Subcutaneous preadipocyte (primary cell): ENCODE measurements around the gene MTMR3. TPM values are rescaled to one million over a fixed set of nuclear protein-coding genes. Genes with fewer than 3 reads are reported as not detected.

Experiments
- small RNA-seq: library from RNA; depleted of rRNA; stranded (forward); fragments of <200 nt; gene quantifications from one replicate; pipeline ENCODE3, GENCODE V24; 2012
- total RNA-seq: library from RNA; depleted of rRNA; stranded (reverse); fragments of >200 nt; gene quantifications from 2 replicates; pipeline ENCODE4 v1.2.3, GENCODE V29; 2012

Gene MTMR3
- 16.9 and 23.5 TPM in 2 replicates for total RNA-seq

GRCh38 chr22:29883045-29883774 is at the start of gene MTMR3:
TSS of gene MTMR3 (plus strand) at chr22:29883174. CDS start at chr22:29971060, 87,886 bp downstream.

GRCh38 chr22:29837741-29838598 is 45.0 kb upstream of the MTMR3 start, which contains the start of gene ASCC2:
TSS of gene ASCC2 (minus strand) at chr22:29838274. CDS start at chr22:29832325, 5,949 bp downstream.

GRCh38 chr22:30079952-30080533 is 197.1 kb downstream of the MTMR3 start, which contains the start of gene HORMAD2:
TSS of gene HORMAD2 (plus strand) at chr22:30080464. CDS start at chr22:30093953, 13,489 bp downstream.

Small RNA genes within 50 kb of the gene (small RNA-seq; reads per million reads assigned to genes)
- gene MIR6818 (not detected), gene RNU6-331P (not detected)

Other genes starting within 250 kb of the MTMR3 start
- not detected in 2 replicates for gene CABP7, start 163.2 kb upstream of the MTMR3 start, total RNA-seq
- gene ZMAT5, start 116.2 kb upstream of the MTMR3 start, total RNA-seq, result 13.1 and 20.6 TPM in 2 replicates
- gene UQCR10, start 115.8 kb upstream of the MTMR3 start, total RNA-seq, result 54.7 and 57.0 TPM in 2 replicates
- gene ASCC2, start 44.9 kb upstream of the MTMR3 start, total RNA-seq, result 38.6 and 40.1 TPM in 2 replicates
- not detected in 2 replicates for gene HORMAD2, start 197.3 kb downstream of the MTMR3 start, total RNA-seq